ENCODE results near the gene C1orf232. TPM values are rescaled to one million over a fixed set of nuclear protein-coding genes. Genes with fewer than 3 reads are reported as not detected.

The C1orf232 gene
- total and polyA plus RNA-seq, 2 of the 8 experiments (the other 6 are each of a cell fraction or from before 2014, with no cell fraction given) = not detected

GRCh38 chr1:26188477-26188876, 19.7 kb upstream of the C1orf232 start:
- no peak overlapping the region for H2BK5ac ChIP-seq (ENCODE audit: low read depth, low read length)
- no peak for DNase-seq (ENCODE audit: low read depth in 1 of 2, low spot score in 2 of 2)
- no peak overlapping the region for H3K56ac ChIP-seq (replicated peaks; ENCODE audit: insufficient read length, low read depth, low read length)
- H3K79me2 ChIP-seq (ENCODE audit: control insufficient read depth in 1 of 2, insufficient read depth in 2 of 2, low read length in 2 of 2) = no peaks in the 10 kb centered on the region
- H3K27ac ChIP-seq (ENCODE audit: low read depth, low read length) = no peak overlapping the region
- H3K4me2 ChIP-seq (ENCODE audit: insufficient read depth in 1 of 2, low read depth in 2 of 2, low read length in 2 of 2) = no peak overlapping the region
- POLR2A ChIA-PET (ENCODE audit: partially characterized antibody) = interaction anchor here (0.6 to 3.2 kb wide), 7 partner anchors 10 to 224 kb away, joined by 4 to 22 read pairs (median 5); partner anchors contain the start of genes CNKSR1 and ZNF593OS
- no peak overlapping the region for H3K14ac ChIP-seq (ENCODE audit: insufficient read length)
- CTCF ChIA-PET (ENCODE audit: partially characterized antibody) = interaction anchor here (1.1 to 12.6 kb wide), 6 partner anchors 12 to 96 kb away, joined by 3 to 159 read pairs (median 24); partner anchors contain the start of genes C1orf232, CEP85, CNKSR1 and ZNF593
- H3K9ac ChIP-seq (replicated peaks in 1 of 4; ENCODE audit: extremely low read depth in 1 of 4, low read depth in 3 of 4, low read length in 3 of 4) = no peak overlapping the region
- no peak overlapping the region for H2BK12ac ChIP-seq (ENCODE audit: low read depth, low read length)
- H3K23me2 ChIP-seq (ENCODE audit: low read depth, low read length) = no peaks in the 10 kb centered on the region
- peaks cover 0 to 7% (median 2%) of the 10 kb centered on the region in 4 experiments; a peak in 3 of 7 replicates for H3K4me1 ChIP-seq (replicated peaks in 1 of 4; ENCODE audit: control insufficient read depth in 3 of 4, insufficient read depth in 4 of 4, low read length in 3 of 4)
- H2BK15ac ChIP-seq (ENCODE audit: low read length) = no peak overlapping the region
- H3K4ac ChIP-seq (replicated peaks; ENCODE audit: insufficient read length, low read depth, low read length) = no peak overlapping the region
- no peak overlapping the region for H3K4me3 ChIP-seq (ENCODE audit: extremely low read depth in 1 of 4, insufficient read depth in 2 of 4, low read depth in 3 of 4, low read length in 4 of 4)
- no peaks in the 10 kb centered on the region for H3K9me3 ChIP-seq (ENCODE audit: insufficient read depth in 2 of 2, low read depth in 1 of 2, low read length in 1 of 2)
- FAIRE-seq = no peak
- H2BK20ac ChIP-seq (ENCODE audit: low read length) = no peak overlapping the region
- no peaks in the 10 kb centered on the region for H3K27me3 ChIP-seq (replicated peaks in 1 of 4; ENCODE audit: control insufficient read depth in 3 of 4, extremely low read depth in 1 of 4, insufficient read depth in 3 of 4, low read length in 3 of 4)
- H3K36me3 ChIP-seq (ENCODE audit: control insufficient read depth in 2 of 4, insufficient read depth in 4 of 4, low read length in 3 of 4) = peaks cover 0 to 10% (median 2%) of the 10 kb centered on the region in 4 experiments; a peak in 3 of 8 replicates
- no peak overlapping the region for H4K91ac ChIP-seq (replicated peaks; ENCODE audit: insufficient read length, low read length)
- no peak overlapping the region for H3K18ac ChIP-seq (ENCODE audit: extremely low read depth, low read length)
- H2AK5ac ChIP-seq (ENCODE audit: low read depth, low read length) = no peak overlapping the region
- no peak overlapping the region for H2BK120ac ChIP-seq (replicated peaks; ENCODE audit: low read depth, low read length)
- no peaks in the 10 kb centered on the region for H3K79me1 ChIP-seq (ENCODE audit: low read depth, low read length)
- no peak overlapping the region for H4K5ac ChIP-seq (ENCODE audit: insufficient read length, low read depth, low read length)
- H4K20me1 ChIP-seq (replicated peaks in 1 of 2; ENCODE audit: control insufficient read depth in 1 of 2, insufficient read depth in 2 of 2, low read length in 2 of 2) = no peaks in the 10 kb centered on the region
- WGBS, 2 experiments (ENCODE audit: extremely low coverage in 1 of 2, insufficient coverage in 1 of 2, insufficient read length in 1 of 2, insufficient replicate concordance in 2 of 2, low coverage in 1 of 2, low lambda C conversion rate in 2 of 2, missing lambda C conversion rate in 1 of 2) = 81% methylated on average over 6 of the region's 8 CpGs; no CpG with 5 or more reads in 1 of the 2 experiments
- no peak overlapping the region for H3K23ac ChIP-seq (ENCODE audit: insufficient read length)
- no peak overlapping the region for H4K8ac ChIP-seq (ENCODE audit: extremely low read depth, insufficient read depth, low read length)
- no peak overlapping the region for H2AFZ ChIP-seq (ENCODE audit: low read length)
- TF ChIP-seq RFX5 (IDR thresholded peaks at IDR 0.05; ENCODE audit: borderline replicate concordance, low read depth, low read length) = no peak
- TF ChIP-seq SP2 (IDR thresholded peaks at IDR 0.05; ENCODE audit: low read length) = no peak
- TF ChIP-seq TAF7 (optimal IDR thresholded peaks at IDR 0.05; ENCODE audit: borderline replicate concordance, low read depth, low read length) = no peak
- no peak for TF ChIP-seq NANOG (IDR thresholded peaks at IDR 0.05; ENCODE audit: insufficient read depth, low read depth, low read length, poor library complexity, severe bottlenecking)
- no peak for TF ChIP-seq JUN (IDR thresholded peaks at IDR 0.05; ENCODE audit: low read depth, low read length)
- TF ChIP-seq, protein P1, sequence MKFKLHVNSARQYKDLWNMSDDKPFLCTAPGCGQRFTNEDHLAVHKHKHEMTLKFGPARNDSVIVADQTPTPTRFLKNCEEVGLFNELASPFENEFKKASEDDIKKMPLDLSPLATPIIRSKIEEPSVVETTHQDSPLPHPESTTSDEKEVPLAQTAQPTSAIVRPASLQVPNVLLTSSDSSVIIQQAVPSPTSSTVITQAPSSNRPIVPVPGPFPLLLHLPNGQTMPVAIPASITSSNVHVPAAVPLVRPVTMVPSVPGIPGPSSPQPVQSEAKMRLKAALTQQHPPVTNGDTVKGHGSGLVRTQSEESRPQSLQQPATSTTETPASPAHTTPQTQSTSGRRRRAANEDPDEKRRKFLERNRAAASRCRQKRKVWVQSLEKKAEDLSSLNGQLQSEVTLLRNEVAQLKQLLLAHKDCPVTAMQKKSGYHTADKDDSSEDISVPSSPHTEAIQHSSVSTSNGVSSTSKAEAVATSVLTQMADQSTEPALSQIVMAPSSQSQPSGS (IDR thresholded peaks at IDR 0.05; ENCODE audit: low read length) = no peak
- no peak for TF ChIP-seq ASH2L (IDR thresholded peaks at IDR 0.05; ENCODE audit: low read length)
- no peak for TF ChIP-seq HDAC2 (IDR thresholded peaks at IDR 0.05; ENCODE audit: borderline replicate concordance in 1 of 2, low read depth in 2 of 2, low read length in 2 of 2)
- no peak for TF ChIP-seq CHD1 (IDR thresholded peaks at IDR 0.05; ENCODE audit: low read depth, low read length)
- TF ChIP-seq BRCA1 (IDR thresholded peaks at IDR 0.05; ENCODE audit: low read depth, low read length) = no peak
- no peak for TF ChIP-seq TEAD4 (IDR thresholded peaks at IDR 0.05; ENCODE audit: low read depth, low read length)
- TF ChIP-seq EP300 (IDR thresholded peaks at IDR 0.05; ENCODE audit: borderline replicate concordance in 1 of 2, low read depth in 2 of 2, low read length in 2 of 2) = no peak

Measured in H1 (cell line).